ENCODE measurements around the gene MLH3. TPM values are rescaled to one million over a fixed set of nuclear protein-coding genes. Genes with fewer than 3 reads are reported as not detected.
A peak's percentile ranks its signal among the peaks of the same experiment; 100 is the strongest.

Gene MLH3
- polyA plus RNA-seq, 1 of the 3 experiments (the other 2 are of a cell fraction), result 3.8 TPM

DNA sequence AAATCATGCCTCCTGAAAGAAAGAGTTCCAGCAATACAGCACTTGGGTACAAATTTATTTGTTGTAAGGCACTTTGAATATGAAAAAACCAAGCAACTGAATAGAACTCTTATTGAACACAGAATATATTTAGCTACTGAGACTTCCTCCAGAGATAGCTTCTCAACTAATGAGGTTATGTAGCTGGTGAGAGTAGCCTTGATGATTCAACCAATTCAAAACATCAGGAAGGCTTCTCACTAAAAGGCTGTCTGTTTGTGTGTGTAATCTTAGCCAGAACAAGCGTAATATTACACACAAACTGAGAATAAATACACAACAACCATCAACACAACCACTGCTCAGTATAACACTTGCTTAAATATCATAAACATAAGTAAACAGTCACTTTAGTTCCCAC lies 28.2 kb downstream of the MLH3 start:
- Histone ChIP-seq H4K20me1 (ENCODE audit: insufficient read depth) (no peaks in the 10 kb centered on the region), H3K27ac (ENCODE audit: low read depth in 2 of 2, low read length in 1 of 2) (peak overlapping the region in 1 of 2 experiments; percentile 18; a peak in 1 of 4 replicates), H2AFZ (ENCODE audit: low read depth) (no peak overlapping the region), H3K4me1 (ENCODE audit: control insufficient read depth in 1 of 2, insufficient read depth in 2 of 2, low read depth in 1 of 2, low read length in 1 of 2) (no peaks in the 10 kb centered on the region), H3K27me3 (ENCODE audit: insufficient read depth) (no peaks in the 10 kb centered on the region), H3F3A (replicated peaks; ENCODE audit: insufficient read depth) (peaks cover 7% of the 10 kb centered on the region), H3K79me2 (ENCODE audit: insufficient read depth) (no peaks in the 10 kb centered on the region), H3K4me2 (no peak overlapping the region), H3K9me2 (no peaks in the 10 kb centered on the region), H3K36me3 (replicated peaks in 1 of 2; ENCODE audit: control insufficient read depth in 1 of 2, insufficient read depth in 2 of 2, low read length in 1 of 2) (peaks cover 17 to 27% of the 10 kb centered on the region in 2 experiments), H3K9ac (no peak overlapping the region), H3K9me3 (no peaks in the 10 kb centered on the region), H3K4me3 (ENCODE audit: low read depth in 2 of 2, low read length in 1 of 2) (no peak overlapping the region)
- POLR2A ChIA-PET, result no interaction called here
- DNase-seq, result no peak
- TF ChIP-seq TEAD4 (IDR thresholded peaks at IDR 0.05; ENCODE audit: borderline replicate concordance, insufficient read depth) (no peak), EP300 (IDR thresholded peaks at IDR 0.05; ENCODE audit: borderline replicate concordance in 1 of 2, low read depth in 1 of 2, low read length in 1 of 2) (no peak), RFX5 (IDR thresholded peaks at IDR 0.05; ENCODE audit: low read length) (no peak), RXRA (IDR thresholded peaks at IDR 0.05; ENCODE audit: borderline replicate concordance, low read depth) (no peak), RAD21 (IDR thresholded peaks at IDR 0.05; ENCODE audit: low read length) (no peak), SMC3 (IDR thresholded peaks at IDR 0.05; ENCODE audit: low read depth, low read length) (no peak), FOXM1 (IDR thresholded peaks at IDR 0.05; ENCODE audit: low read depth) (no peak)
- TF ChIP-seq, protein P1, sequence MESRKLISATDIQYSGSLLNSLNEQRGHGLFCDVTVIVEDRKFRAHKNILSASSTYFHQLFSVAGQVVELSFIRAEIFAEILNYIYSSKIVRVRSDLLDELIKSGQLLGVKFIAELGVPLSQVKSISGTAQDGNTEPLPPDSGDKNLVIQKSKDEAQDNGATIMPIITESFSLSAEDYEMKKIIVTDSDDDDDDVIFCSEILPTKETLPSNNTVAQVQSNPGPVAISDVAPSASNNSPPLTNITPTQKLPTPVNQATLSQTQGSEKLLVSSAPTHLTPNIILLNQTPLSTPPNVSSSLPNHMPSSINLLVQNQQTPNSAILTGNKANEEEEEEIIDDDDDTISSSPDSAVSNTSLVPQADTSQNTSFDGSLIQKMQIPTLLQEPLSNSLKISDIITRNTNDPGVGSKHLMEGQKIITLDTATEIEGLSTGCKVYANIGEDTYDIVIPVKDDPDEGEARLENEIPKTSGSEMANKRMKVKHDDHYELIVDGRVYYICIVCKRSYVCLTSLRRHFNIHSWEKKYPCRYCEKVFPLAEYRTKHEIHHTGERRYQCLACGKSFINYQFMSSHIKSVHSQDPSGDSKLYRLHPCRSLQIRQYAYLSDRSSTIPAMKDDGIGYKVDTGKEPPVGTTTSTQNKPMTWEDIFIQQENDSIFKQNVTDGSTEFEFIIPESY (IDR thresholded peaks at IDR 0.05; ENCODE audit: borderline replicate concordance, low read depth), result no peak
- TF ChIP-seq, protein P2, sequence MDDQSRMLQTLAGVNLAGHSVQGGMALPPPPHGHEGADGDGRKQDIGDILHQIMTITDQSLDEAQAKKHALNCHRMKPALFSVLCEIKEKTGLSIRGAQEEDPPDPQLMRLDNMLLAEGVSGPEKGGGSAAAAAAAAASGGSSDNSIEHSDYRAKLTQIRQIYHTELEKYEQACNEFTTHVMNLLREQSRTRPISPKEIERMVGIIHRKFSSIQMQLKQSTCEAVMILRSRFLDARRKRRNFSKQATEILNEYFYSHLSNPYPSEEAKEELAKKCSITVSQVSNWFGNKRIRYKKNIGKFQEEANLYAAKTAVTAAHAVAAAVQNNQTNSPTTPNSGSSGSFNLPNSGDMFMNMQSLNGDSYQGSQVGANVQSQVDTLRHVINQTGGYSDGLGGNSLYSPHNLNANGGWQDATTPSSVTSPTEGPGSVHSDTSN (IDR thresholded peaks at IDR 0.05), result no peak
- TF ChIP-seq, protein P3, sequence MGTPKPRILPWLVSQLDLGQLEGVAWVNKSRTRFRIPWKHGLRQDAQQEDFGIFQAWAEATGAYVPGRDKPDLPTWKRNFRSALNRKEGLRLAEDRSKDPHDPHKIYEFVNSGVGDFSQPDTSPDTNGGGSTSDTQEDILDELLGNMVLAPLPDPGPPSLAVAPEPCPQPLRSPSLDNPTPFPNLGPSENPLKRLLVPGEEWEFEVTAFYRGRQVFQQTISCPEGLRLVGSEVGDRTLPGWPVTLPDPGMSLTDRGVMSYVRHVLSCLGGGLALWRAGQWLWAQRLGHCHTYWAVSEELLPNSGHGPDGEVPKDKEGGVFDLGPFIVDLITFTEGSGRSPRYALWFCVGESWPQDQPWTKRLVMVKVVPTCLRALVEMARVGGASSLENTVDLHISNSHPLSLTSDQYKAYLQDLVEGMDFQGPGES (IDR thresholded peaks at IDR 0.05; ENCODE audit: low read depth, low read length), result no peak
- CTCF ChIA-PET, result interaction anchor here (0.6 to 4.7 kb wide), 16 partner anchors 9 to 278 kb away, joined by 3 to 28 read pairs (median 4); partner anchors contain the start of gene ACYP1
- WGBS (ENCODE audit: low lambda C conversion rate), result 85% methylated on average over 1 of the region's 1 CpG

DNA sequence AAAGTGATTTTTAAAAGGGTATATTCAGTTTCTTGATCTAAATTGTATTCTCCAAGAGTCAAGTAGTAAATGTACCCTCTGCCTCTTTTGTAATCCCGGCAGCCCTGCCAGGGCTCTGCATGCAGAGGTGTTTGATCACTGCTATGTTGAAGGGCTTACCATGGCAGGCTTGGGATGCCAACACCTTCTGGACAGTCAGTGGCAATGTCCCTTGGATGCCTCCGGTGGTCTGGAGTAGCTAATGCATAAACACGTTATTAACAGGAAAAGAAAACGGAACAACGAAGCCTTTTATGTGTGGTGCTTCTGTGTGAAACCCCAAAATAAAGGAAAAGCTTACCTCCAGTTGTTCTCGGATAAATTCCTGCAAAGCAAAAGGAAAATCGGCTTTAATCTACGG lies 28.6 kb downstream of the MLH3 start:
- POLR2A ChIA-PET, result no interaction called here
- no peak overlapping the region for H3K4me2 ChIP-seq
- H3K9me3 ChIP-seq, result no peaks in the 10 kb centered on the region
- H3K27ac ChIP-seq (ENCODE audit: low read depth in 2 of 2, low read length in 1 of 2), result no peak overlapping the region
- no peaks in the 10 kb centered on the region for H3K4me1 ChIP-seq (ENCODE audit: control insufficient read depth in 1 of 2, insufficient read depth in 2 of 2, low read depth in 1 of 2, low read length in 1 of 2)
- no peak overlapping the region for H2AFZ ChIP-seq (ENCODE audit: low read depth)
- peaks cover 17 to 25% of the 10 kb centered on the region in 2 experiments for H3K36me3 ChIP-seq (replicated peaks in 1 of 2; ENCODE audit: control insufficient read depth in 1 of 2, insufficient read depth in 2 of 2, low read length in 1 of 2)
- no peaks in the 10 kb centered on the region for H3K9me2 ChIP-seq
- CTCF ChIA-PET, result interaction anchor here (0.6 to 4.7 kb wide), 16 partner anchors 9 to 279 kb away, joined by 3 to 28 read pairs (median 4); partner anchors contain the start of genes ACYP1 and PGF
- peak; percentile 49 for DNase-seq
- no peaks in the 10 kb centered on the region for H4K20me1 ChIP-seq (ENCODE audit: insufficient read depth)
- no peak overlapping the region for H3K9ac ChIP-seq
- peaks cover 7% of the 10 kb centered on the region for H3F3A ChIP-seq (replicated peaks; ENCODE audit: insufficient read depth)
- no peaks in the 10 kb centered on the region for H3K79me2 ChIP-seq (ENCODE audit: insufficient read depth)
- 75% methylated on average over 8 of the region's 8 CpGs for WGBS (ENCODE audit: low lambda C conversion rate)
- no peak overlapping the region for H3K4me3 ChIP-seq (ENCODE audit: low read depth in 2 of 2, low read length in 1 of 2)
- no peaks in the 10 kb centered on the region for H3K27me3 ChIP-seq (ENCODE audit: insufficient read depth)
- TF ChIP-seq, protein P4, sequence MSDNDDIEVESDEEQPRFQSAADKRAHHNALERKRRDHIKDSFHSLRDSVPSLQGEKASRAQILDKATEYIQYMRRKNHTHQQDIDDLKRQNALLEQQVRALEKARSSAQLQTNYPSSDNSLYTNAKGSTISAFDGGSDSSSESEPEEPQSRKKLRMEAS (IDR thresholded peaks at IDR 0.05; ENCODE audit: low read depth), result no peak
- TF ChIP-seq, protein P3 (IDR thresholded peaks at IDR 0.05; ENCODE audit: low read depth, low read length), result no peak
- no peak for TF ChIP-seq POLR2AphosphoS5 (IDR thresholded peaks at IDR 0.05; ENCODE audit: low read depth, low read length)
- no peak for TF ChIP-seq RCOR1 (IDR thresholded peaks at IDR 0.05; ENCODE audit: low read length)
- TF ChIP-seq FOSL2 (IDR thresholded peaks at IDR 0.05; ENCODE audit: borderline replicate concordance, low read depth), result no peak
- TF ChIP-seq, protein P5, sequence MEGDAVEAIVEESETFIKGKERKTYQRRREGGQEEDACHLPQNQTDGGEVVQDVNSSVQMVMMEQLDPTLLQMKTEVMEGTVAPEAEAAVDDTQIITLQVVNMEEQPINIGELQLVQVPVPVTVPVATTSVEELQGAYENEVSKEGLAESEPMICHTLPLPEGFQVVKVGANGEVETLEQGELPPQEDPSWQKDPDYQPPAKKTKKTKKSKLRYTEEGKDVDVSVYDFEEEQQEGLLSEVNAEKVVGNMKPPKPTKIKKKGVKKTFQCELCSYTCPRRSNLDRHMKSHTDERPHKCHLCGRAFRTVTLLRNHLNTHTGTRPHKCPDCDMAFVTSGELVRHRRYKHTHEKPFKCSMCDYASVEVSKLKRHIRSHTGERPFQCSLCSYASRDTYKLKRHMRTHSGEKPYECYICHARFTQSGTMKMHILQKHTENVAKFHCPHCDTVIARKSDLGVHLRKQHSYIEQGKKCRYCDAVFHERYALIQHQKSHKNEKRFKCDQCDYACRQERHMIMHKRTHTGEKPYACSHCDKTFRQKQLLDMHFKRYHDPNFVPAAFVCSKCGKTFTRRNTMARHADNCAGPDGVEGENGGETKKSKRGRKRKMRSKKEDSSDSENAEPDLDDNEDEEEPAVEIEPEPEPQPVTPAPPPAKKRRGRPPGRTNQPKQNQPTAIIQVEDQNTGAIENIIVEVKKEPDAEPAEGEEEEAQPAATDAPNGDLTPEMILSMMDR (IDR thresholded peaks at IDR 0.05), result peak; percentile 46
- no peak for TF ChIP-seq NRF1 (IDR thresholded peaks at IDR 0.05; ENCODE audit: low read depth, low read length)
- TF ChIP-seq TEAD4 (IDR thresholded peaks at IDR 0.05; ENCODE audit: borderline replicate concordance, insufficient read depth), result no peak
- TF ChIP-seq, protein P2 (IDR thresholded peaks at IDR 0.05), result no peak
- no peak for TF ChIP-seq CHD2 (IDR thresholded peaks at IDR 0.05; ENCODE audit: low read length, partially characterized antibody)
- no peak for TF ChIP-seq FOXJ3 (CRISPR knock-in tag; IDR thresholded peaks at IDR 0.05)
- TF ChIP-seq TCF12 (IDR thresholded peaks at IDR 0.05), result no peak

Measured in SK-N-SH (cell line).